GM19452 (cell line): Measurements from ENCODE around the gene SNU13.
"Not testable (repeated sequence)": the region's sequence is repeated elsewhere in the genome, so short reads cannot be mapped to it uniquely, and the experiment has no call there.

ENCODE experiments used
- ATAC-seq: cut with Tn5 transposase; IDR thresholded peaks from one replicate; pipeline ENCODE4 v1.9.1; 2021; ENCODE audit not compliant: unreplicated experiment

Gene SNU13

DNA sequence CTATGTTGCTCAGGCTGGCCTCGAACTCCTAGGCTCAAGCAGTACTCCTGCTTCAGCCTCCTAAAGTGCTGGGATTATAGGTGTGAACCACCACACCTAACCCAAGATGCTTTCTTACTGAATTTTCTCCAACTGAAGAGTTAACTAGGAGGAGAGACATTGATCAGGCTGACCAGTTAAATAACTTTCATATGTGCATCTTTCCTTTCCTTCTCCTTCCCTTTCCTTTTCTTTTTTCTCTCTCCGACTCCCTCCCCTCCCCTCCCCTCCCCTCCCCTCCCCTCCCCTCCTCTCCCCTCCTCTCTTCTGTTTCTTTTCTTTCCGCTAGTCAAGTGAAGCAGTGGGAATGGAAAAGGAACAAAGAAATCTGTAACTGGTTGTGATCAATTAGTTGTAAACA, 40.9 kb downstream of the SNU13 start:
- ATAC-seq = no peak

DNA sequence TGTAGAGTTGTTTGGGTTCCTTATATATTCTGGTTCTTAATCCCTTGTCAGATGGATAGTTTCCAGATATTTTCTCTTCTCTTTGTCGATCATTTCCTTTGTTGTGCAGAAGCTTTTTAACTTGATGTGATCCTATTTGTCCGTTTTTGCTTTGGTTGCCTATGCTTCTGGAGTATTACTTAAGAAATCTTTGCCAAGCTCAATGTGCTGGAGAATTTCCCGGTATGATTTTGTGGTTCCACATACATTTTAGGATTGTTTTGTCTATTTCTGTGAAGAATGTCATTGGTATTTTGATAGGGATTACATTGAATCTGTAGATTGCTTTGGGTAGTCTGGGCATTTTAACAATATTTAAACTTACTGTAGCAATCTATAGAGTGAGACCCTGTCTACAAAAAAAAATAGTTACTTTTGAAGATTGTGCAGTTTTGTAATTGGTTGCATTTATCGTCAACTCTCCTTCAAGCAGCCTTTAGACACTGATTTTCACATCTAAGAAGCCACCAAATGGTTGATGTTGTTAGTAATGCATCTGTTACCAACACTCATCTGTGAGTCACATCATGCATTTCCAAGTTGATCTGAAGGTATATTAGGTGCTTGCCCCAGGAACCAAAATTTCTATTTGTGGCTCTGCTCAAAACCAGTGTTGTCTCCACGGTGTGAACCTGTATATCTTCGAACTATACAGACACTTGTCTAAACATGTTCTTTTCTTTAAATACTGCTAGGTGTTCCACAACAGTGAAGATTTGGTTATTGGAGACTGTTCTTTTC, 46.1 kb downstream of the SNU13 start:
- no peak for ATAC-seq

DNA sequence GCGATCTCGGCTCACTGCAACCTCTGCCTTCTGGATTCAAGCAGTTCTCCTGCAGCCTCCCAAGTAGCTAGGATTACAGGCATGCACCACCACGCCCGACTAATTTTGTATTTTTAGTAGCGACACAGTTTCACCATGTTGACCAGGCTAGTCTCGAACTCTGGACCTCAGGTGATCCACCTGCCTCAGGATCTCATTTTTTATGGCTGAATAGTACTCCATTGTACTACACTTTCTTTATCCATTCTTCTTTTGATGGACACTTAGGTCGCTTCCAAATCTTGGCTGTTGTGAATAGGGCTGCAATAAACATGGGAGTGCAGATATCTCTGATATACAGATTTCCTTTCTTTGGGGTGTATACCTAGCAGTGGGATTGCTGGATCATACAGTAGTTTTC, 46.8 kb downstream of the SNU13 start:
- no peak for ATAC-seq

DNA sequence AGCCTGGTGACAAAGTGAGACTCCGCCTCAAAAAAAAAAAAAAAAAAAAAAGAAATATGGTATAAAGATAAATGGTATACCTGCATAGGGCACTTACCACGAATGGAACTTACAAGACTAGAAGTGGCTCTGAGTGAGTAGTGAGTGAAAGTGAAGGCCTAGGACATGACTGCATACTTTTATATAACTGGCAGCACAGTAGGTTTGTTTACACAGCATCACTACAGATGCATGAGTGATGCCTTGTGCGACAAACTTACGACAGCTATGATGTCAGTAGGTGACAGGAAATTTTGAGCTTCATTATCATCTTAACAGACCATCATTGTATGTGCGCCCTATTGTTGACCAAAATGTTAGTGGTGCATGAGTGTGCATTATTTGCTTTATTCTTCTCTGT, 49.9 kb downstream of the SNU13 start:
- no peak for ATAC-seq

DNA sequence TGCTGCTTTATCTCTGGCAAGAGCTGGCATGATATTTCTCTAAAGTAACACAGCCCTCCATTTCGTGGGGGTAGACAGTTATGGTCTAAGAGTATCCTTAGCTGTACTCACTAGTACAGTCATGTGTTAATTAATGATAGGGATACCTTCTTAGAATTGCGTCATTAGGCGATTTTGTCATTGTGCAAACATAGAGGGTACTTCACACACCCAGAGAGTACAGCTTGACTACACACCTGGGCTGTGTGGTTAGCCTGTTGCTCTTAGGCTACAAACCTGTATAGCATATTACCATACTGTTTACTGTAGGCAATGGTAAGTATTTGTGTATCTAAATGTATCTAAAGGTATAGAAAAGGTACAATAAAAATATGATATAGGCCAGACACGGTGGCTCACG, 50.5 kb downstream of the SNU13 start:
- ATAC-seq = no peak

DNA sequence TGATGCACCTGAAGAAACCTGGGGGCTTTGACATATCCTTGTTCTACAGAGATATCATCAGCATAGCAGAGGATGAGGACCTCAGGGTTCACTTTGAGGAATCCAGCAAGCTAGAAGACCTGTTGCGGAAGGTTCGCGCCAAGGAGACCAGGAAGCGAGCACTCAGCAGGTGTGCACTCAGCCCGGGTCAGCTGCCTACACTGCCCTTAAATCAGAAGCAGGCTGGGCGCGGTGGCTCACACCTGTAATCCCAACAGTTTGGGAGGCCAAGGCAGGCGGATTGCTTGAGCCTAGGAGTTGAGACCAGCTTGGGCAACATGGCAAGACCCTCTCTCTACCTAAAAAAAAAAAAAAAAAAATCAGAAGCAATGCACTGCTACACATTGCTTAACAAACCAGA, 51.0 kb downstream of the SNU13 start:
- not testable (repeated sequence) for ATAC-seq

DNA sequence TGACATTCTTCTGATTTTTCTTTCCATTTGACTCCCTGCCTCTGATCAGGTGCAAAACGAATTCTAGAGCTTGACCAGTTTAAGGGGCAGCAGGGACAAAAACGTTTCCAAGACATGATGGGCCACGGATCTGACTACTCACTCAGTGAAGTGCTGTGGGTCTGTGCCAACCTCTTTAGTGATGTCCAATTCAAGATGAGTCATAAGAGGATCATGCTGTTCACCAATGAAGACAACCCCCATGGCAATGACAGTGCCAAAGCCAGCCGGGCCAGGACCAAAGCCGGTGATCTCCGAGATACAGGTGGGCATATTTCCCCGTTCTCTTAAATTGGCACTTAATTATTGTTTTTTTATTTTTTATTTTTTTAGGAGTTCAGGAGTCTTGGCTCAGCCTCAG, 52.2 kb downstream of the SNU13 start:
- ATAC-seq = no peak

DNA sequence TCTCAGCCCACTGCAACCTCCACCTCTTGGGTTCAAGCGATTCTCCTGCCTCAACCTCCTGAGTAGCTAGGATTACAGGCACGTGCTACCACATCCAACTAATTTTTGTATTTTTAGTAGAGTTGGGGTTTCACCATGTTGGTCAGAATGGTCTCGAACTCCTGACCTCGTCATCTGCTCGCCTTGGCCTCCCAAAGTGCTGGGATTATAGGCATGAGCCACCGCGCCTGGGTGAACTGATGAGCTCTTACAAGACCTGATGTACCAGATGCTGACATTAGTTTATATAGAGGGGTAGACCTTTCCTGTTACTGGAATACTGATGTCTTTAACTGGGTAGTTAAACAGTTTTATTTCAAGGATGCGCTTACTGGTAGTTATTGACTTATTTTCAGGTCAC, 54.1 kb downstream of the SNU13 start:
- not testable (repeated sequence) for ATAC-seq

DNA sequence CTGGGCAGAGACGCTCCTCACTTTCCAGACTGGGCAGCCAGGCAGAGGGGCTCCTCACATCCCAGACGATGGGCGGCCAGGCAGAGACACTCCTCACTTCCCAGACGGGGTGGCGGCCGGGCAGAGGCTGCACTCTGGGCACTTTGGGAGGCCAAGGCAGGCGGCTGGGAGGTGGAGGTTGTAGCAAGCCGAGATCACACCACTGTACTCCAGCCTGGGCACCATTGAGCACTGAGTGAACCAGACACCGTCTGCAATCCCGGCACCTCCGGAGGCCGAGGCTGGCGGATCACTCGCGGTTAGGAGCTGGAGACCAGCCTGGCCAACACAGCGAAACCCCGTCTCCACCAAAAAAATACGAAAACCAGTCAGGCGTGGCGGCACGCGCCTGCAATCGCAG, 57.1 kb downstream of the SNU13 start:
- ATAC-seq = not testable (repeated sequence)

DNA sequence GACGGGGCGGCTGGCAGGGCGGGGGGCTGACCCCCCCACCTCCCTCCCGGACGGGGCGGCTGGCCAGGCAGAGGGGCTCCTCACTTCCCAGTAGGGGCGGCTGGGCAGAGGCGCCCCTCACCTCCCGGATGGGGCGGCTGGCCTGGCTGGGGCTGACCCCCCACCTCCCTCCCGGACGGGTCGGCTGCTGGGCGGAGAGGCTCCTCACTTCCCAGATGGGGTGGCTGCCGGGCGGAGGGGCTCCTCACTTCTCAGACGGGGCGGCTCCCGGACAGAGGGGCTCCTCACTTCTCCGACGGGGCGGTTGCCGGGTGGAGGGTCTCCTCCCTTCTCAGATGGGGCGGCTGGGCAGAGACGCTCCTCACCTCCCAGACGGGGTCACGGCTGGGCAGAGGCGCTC, 57.6 kb downstream of the SNU13 start:
- not testable (repeated sequence) for ATAC-seq

DNA sequence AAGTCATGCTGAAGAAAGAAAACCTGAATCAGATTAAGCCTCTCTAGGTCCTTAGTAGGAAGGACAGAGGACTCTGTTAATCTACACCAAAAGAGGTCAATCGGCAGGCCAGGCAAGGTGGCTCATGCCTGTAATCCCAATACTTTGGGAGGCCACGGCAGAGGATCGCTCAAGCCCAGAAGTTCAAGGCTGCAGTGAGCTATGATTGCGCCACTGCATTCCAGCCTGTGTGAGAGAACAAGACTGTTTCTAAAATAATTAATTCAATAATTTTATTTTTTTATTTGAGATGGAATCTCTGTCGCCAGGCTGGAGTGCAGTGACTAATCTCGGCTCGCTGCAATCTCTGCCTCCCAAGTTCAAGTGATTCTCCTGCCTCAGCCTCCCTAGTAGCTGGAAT, 63.1 kb downstream of the SNU13 start:
- no peak for ATAC-seq
